ENCODE measurements around the gene TRAF2.

The TRAF2 gene

DNA sequence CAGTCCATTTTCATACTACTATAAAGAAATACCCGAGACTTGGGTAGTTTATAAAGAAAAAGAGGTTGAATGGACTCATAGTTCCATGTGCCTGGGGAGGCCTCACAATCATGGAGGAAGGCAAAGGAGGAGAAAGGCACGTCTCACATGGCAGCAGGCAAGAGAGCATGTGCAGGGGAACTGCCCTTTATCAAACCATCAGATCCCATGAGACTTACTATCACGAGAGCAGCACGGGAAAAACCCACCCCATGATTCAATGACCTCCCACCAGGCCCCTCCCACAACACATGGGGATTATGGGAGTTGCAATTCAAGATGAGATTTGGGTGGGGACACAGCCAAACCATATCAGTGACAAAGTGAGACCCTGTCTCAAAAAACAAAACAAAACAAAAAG, 19.9 kb downstream of the TRAF2 start:
- DNase-seq (ENCODE audit: low read depth), result no peak
- no peak overlapping the region for H3K4me3 ChIP-seq (ENCODE audit: control insufficient read depth, low read depth, low read length)
- no peak for TF ChIP-seq CTCF (conservative IDR thresholded peaks at IDR 0.05; ENCODE audit: control insufficient read depth, insufficient read depth, low read depth, low read length)

GRCh38 chr9:136907011-136907914, 20.9 kb downstream of the TRAF2 start:
- DNase-seq (ENCODE audit: low read depth), result no peak
- no peak for TF ChIP-seq CTCF (conservative IDR thresholded peaks at IDR 0.05; ENCODE audit: control insufficient read depth, insufficient read depth, low read depth, low read length)
- no peak overlapping the region for H3K4me3 ChIP-seq (ENCODE audit: control insufficient read depth, low read depth, low read length)

- H3K4me3 ChIP-seq (ENCODE audit: control insufficient read depth, low read depth, low read length), result no peak overlapping the region
- no peak for DNase-seq (ENCODE audit: low read depth)
- no peak for TF ChIP-seq CTCF (conservative IDR thresholded peaks at IDR 0.05; ENCODE audit: control insufficient read depth, insufficient read depth, low read depth, low read length)
Observed at GRCh38 chr9:136910197-136910900, 24.0 kb downstream of the TRAF2 start.

DNA sequence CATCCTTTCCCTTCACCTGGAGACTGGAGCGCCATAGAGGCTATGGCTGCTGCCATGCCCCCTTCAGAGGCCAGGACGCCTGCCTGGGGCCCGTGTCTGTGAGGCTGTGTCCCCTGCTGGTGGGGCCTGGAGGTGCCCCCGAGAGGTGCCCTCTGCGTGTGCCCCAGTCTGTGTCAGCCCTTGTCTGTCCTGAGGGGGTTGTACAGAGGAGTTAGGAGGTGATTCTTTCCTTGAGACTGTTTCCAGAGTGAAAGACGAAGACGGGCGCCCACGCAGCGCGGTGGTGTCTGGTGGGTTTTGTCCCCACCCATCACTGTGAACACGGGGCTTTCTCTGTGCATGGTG, 24.6 kb downstream of the TRAF2 start:
- no peak for TF ChIP-seq CTCF (conservative IDR thresholded peaks at IDR 0.05; ENCODE audit: control insufficient read depth, insufficient read depth, low read depth, low read length)
- no peak overlapping the region for H3K4me3 ChIP-seq (ENCODE audit: control insufficient read depth, low read depth, low read length)
- no peak for DNase-seq (ENCODE audit: low read depth)

DNA sequence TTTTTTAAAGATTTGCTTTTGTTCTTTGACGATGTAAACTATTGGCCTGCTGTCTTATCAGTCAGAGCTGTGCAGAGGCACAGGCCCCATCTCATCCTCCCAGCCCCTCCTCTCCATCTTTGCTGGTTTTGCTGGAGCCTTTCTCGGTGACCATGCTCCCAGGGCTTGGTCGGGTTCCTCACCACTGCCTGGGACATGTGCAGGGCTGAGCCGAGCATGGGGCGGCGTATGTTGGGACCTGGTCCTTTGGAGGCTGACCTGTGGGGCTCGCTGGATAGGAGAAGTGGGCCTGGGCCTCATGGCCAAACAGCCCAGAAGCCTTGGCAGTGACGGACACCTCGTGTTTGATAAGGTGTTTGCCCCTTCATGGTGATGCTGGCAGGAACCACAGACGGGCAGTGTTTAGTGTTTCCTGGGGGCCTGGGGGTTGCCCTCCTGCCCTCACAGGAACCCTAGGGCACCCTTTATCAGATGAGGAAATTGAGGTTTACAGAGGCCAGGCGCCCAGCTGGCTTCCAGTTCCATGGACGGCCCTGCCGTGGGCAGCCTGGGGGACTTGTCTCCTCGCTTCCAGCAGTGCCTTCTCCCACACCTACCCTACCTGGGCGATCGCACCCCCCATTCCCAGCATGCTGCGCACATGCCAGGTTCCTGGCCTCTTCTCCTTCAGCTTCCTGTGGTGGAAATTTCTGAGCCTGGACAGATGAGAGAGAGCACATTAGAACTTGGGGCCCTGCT, 27.6 kb downstream of the TRAF2 start:
- no peak for TF ChIP-seq CTCF (conservative IDR thresholded peaks at IDR 0.05; ENCODE audit: control insufficient read depth, insufficient read depth, low read depth, low read length)
- H3K4me3 ChIP-seq (ENCODE audit: control insufficient read depth, low read depth, low read length), result no peak overlapping the region
- DNase-seq (ENCODE audit: low read depth), result no peak

GRCh38 chr9:136915632-136916329, 29.5 kb downstream of the TRAF2 start:
- H3K4me3 ChIP-seq (ENCODE audit: control insufficient read depth, low read depth, low read length), result no peak overlapping the region
- DNase-seq (ENCODE audit: low read depth), result no peak
- TF ChIP-seq CTCF (conservative IDR thresholded peaks at IDR 0.05; ENCODE audit: control insufficient read depth, insufficient read depth, low read depth, low read length), result no peak

Data from fibroblast of mammary gland (primary cell).